Subcutaneous adipose tissue (tissue), 4 donors: ENCODE data around the gene ICA1. TPM values are rescaled to one million over a fixed set of nuclear protein-coding genes. Genes with fewer than 3 reads are reported as not detected.

Source experiments
- CTCF ChIP-seq: fragments of 450-650 bp; IDR thresholded peaks from one replicate; pipeline ENCODE4 v1.5.1; 2016; ENCODE audit warnings: low read depth, mild to moderate bottlenecking, control low read depth, antibody characterized with exemption, moderate library complexity
- total RNA-seq, 4 donors: library from RNA; depleted of rRNA; stranded (reverse); fragments of >200 nt; gene quantifications; one replicate each; pipeline ENCODE4 v1.1.0, GENCODE V29; 2016

Gene ICA1
- total RNA-seq, 4 donors from 2014 or later: 20.9 to 55.4 (median 34.3) TPM

GRCh38 chr7:8089036-8089780 lies 172.8 kb downstream of the ICA1 start:
- TF ChIP-seq CTCF: no peak

GRCh38 chr7:8086239-8086638 lies 175.7 kb downstream of the ICA1 start:
- TF ChIP-seq CTCF: no peak

- TF ChIP-seq CTCF: no peak
Observed at GRCh38 chr7:8085420-8085819, 176.5 kb downstream of the ICA1 start.

GRCh38 chr7:8084836-8085235 lies 177.1 kb downstream of the ICA1 start:
- no peak for TF ChIP-seq CTCF

- TF ChIP-seq CTCF: no peak
Observed at GRCh38 chr7:8082762-8083161, 179.2 kb downstream of the ICA1 start.

- TF ChIP-seq CTCF: no peak
Observed at GRCh38 chr7:8078418-8078817, 183.5 kb downstream of the ICA1 start.

- TF ChIP-seq CTCF: no peak
Observed at GRCh38 chr7:8070451-8071180, 191.4 kb downstream of the ICA1 start.
